Spinal cord (tissue), 10 donors: ENCODE results near the gene RBP3. TPM values are rescaled to one million over a fixed set of nuclear protein-coding genes. Genes with fewer than 3 reads are reported as not detected.

Experiments used
- DNase-seq, 6 donors: peaks; one replicate each; pipeline versions ENCODE4 v3.0.0 to v3.0.0-alpha.2; 2013 to 2015; ENCODE audit warnings: low spot score in 6 of 6, low read depth in 4 of 6
- H3K27ac ChIP-seq: one replicate; pipeline ENCODE4 v1.5.1; 2013; ENCODE audit warnings: low read depth, low read length, control low read depth
- H3K27me3 ChIP-seq: one replicate; pipeline ENCODE4 v1.6.1; 2013; ENCODE audit warnings: low read length; ENCODE audit not compliant: control insufficient read depth, insufficient read depth
- H3K36me3 ChIP-seq: one replicate; pipeline ENCODE4 v1.6.1; 2013; ENCODE audit warnings: low read length; ENCODE audit not compliant: control insufficient read depth, insufficient read depth
- H3K4me1 ChIP-seq: one replicate; pipeline ENCODE4 v1.6.1; 2013; ENCODE audit warnings: low read length; ENCODE audit not compliant: control insufficient read depth, insufficient read depth
- H3K4me3 ChIP-seq: one replicate; pipeline ENCODE4 v1.5.1; 2013; ENCODE audit warnings: low read depth, low read length, control low read depth
- H3K9me3 ChIP-seq: one replicate; pipeline ENCODE4 v1.6.1; 2013; ENCODE audit warnings: low read length; ENCODE audit not compliant: control insufficient read depth, insufficient read depth
- WGBS: methylation state at CpG from one replicate; pipeline ENCODE4 v1.1.5; 2013; ENCODE audit warnings: missing lambda C conversion rate; ENCODE audit not compliant: insufficient coverage; 5-methylcytosine and 5-hydroxymethylcytosine counted together
- polyA plus RNA-seq, 2 donors: library from polyadenylated mRNA; unstranded; fragments of 120-200 nt; gene quantifications; one replicate each; pipeline ENCODE4 v1.2.1, GENCODE V29; 2013; ENCODE audit not compliant: insufficient read length in 2 of 2
- total RNA-seq, 2 donors: library from RNA; depleted of rRNA in 1 of 2; stranded (reverse); fragments of 120-200 nt in 1 of 2; fragments of >200 nt in 1 of 2; gene quantifications; one replicate each; pipeline versions ENCODE4 v1.2.3 to v1.2.4, GENCODE V29; 2013 to 2014
- donor health status: healthy.

Gene RBP3
- total and polyA plus RNA-seq, 4 donors: 0.29 to 0.41 TPM; not detected in 2

- Histone ChIP-seq H3K9me3 (no peaks in the 10 kb centered on the region), H3K27ac (no peak overlapping the region), H3K4me1 (peaks cover 25% of the 10 kb centered on the region), H3K36me3 (peaks cover 9% of the 10 kb centered on the region), H3K4me3 (no peak overlapping the region), H3K27me3 (peaks cover 8% of the 10 kb centered on the region)
- DNase-seq: no peak
- WGBS: 86% methylated on average over 3 of the region's 3 CpGs
These were observed 40.8 kb upstream of the RBP3 start for GRCh38 chr10:47307381-47307780.

- WGBS: 62% methylated on average over 2 of the region's 9 CpGs
- Histone ChIP-seq H3K4me1 (peaks cover 20% of the 10 kb centered on the region), H3K4me3 (no peak overlapping the region), H3K9me3 (no peaks in the 10 kb centered on the region), H3K36me3 (peaks cover 12% of the 10 kb centered on the region), H3K27me3 (peaks cover 3% of the 10 kb centered on the region), H3K27ac (no peak overlapping the region)
- DNase-seq: no peak
These were observed 39.4 kb upstream of the RBP3 start for GRCh38 chr10:47308775-47309174.

DNA sequence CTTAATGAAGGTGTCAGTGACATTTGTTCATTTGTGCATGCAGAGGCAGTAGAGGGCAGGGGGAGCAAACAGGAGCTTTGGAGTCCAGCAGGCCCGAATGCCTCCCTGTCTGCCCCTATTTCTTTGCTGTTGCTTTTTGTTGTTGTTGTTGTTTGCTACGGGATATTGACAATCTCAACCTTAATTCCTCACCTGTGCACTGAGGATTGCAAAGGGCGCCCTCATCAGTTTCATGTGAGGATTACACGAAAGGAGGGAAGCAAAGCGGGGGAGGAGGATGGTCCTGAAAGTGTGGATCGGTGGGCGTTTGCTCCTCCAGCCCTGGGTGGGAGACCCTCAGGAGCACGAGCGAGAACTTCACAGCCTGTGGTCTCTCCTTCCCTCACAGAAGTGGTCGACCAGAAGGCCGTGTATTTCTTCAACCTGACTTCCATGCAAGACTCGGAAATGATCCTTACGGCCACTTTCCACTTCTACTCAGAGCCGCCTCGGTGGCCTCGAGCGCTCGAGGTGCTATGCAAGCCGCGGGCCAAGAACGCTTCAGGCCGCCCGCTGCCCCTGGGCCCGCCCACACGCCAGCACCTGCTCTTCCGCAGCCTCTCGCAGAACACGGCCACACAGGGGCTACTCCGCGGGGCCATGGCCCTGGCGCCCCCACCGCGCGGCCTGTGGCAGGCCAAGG is 38.6 kb upstream of the RBP3 start:
- H3K36me3 ChIP-seq: peaks cover 15% of the 10 kb centered on the region
- H3K4me3 ChIP-seq: no peak overlapping the region
- H3K9me3 ChIP-seq: no peaks in the 10 kb centered on the region
- H3K4me1 ChIP-seq: peaks cover 20% of the 10 kb centered on the region
- WGBS: 94% methylated on average over 31 of the region's 34 CpGs
- no peaks in the 10 kb centered on the region for H3K27me3 ChIP-seq
- H3K27ac ChIP-seq: no peak overlapping the region
- no peak for DNase-seq

DNA sequence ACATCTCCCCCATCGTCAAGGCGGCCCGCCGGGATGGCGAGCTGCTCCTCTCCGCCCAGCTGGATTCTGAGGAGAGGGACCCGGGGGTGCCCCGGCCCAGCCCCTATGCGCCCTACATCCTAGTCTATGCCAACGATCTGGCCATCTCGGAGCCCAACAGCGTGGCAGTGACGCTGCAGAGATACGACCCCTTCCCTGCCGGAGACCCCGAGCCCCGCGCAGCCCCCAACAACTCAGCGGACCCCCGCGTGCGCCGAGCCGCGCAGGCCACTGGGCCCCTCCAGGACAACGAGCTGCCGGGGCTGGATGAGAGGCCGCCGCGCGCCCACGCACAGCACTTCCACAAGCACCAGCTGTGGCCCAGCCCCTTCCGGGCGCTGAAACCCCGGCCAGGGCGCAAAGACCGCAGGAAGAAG is 38.1 kb upstream of the RBP3 start:
- no peak for DNase-seq
- H3K9me3 ChIP-seq: no peaks in the 10 kb centered on the region
- H3K27ac ChIP-seq: no peak overlapping the region
- peaks cover 17% of the 10 kb centered on the region for H3K36me3 ChIP-seq
- WGBS: 96% methylated on average over 35 of the region's 37 CpGs
- no peaks in the 10 kb centered on the region for H3K27me3 ChIP-seq
- H3K4me1 ChIP-seq: peaks cover 20% of the 10 kb centered on the region
- H3K4me3 ChIP-seq: no peak overlapping the region

DNA sequence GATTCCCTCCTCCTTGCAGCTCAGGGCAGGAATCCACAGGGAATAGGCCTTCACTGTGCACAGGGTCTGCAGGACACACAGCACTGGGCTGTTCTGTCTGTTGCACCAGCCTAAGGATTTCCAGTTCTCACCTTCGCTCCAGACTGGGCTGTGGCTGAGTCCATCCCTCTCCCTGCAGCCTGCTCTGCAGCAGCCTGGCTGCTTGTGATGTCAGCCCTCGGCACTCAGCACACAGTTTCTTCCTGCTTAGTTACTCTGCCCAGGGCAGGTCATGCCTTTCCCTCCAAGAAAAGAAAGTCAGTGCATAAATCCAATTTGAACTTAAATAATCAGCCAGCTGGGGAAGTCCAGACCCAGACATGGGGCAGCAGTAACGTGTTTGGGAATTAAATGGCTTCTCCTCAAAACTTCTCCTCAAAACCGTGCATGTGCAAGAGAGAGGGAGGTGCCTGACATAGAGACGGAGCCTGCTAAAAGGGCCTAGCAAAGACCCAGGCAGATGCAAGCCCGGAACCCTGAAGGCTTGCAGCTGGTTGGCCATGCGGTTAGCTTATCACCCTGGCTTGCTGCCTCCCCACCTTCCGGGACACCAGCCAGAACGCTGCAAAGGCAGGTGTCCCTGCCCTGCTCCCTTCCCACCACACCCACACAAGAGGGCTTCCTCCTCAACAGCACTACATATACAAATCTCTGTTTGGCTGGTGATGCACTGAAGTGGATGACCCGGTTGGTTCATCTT is 36.8 kb upstream of the RBP3 start:
- no peak for DNase-seq
- H3K9me3 ChIP-seq: no peaks in the 10 kb centered on the region
- no peak overlapping the region for H3K4me3 ChIP-seq
- H3K4me1 ChIP-seq: peaks cover 19% of the 10 kb centered on the region
- 70% methylated on average over 9 of the region's 10 CpGs for WGBS
- peaks cover 17% of the 10 kb centered on the region for H3K36me3 ChIP-seq
- H3K27me3 ChIP-seq: no peaks in the 10 kb centered on the region
- no peak overlapping the region for H3K27ac ChIP-seq

DNA sequence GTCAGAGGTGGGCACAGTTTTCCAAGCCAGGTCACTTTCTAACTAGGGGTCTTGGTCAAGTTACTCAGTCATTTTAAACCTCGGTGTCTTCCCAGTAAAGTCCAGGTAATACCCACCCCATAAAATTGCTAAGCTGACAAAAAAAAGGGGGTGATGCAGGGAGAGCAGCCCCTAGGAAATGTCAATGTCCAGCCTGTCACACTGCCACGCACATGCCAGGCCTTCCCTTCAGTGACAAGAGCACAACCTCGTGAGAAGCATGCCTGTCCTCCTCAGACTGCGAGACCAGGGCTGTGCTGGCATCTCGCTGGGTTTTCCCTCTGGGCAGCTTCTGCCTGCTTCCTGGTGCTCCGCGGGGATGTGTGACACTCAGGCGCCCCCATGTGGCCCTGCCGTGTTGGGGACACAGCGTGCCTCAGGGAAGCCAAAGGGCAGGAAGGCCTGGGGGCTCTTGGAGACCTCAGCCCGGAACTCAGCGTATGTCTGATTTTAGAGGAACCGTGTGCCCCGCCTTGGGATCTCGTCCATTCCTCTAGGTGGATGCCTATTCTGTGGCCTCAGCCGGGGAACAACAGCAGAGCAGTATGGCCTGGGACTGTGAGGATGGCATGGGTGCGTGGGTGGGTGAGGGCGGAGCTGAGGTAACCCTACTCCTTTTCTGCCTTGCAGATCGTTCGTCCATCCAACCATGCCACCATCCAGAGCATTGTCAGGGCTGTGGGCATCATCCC is 36.1 kb upstream of the RBP3 start:
- Histone ChIP-seq H3K27ac (no peak overlapping the region), H3K9me3 (no peaks in the 10 kb centered on the region), H3K4me3 (no peak overlapping the region), H3K36me3 (peaks cover 17% of the 10 kb centered on the region), H3K27me3 (no peaks in the 10 kb centered on the region), H3K4me1 (peaks cover 19% of the 10 kb centered on the region)
- DNase-seq: peak in 5 of 6 donors; percentile 42 to 88 (median 59)
- WGBS: 18% methylated on average over 15 of the region's 20 CpGs

- H3K4me1 ChIP-seq: peaks cover 19% of the 10 kb centered on the region
- H3K27me3 ChIP-seq: no peaks in the 10 kb centered on the region
- H3K27ac ChIP-seq: no peak overlapping the region
- no peak overlapping the region for H3K4me3 ChIP-seq
- peaks cover 17% of the 10 kb centered on the region for H3K36me3 ChIP-seq
- DNase-seq: no peak
- H3K9me3 ChIP-seq: no peaks in the 10 kb centered on the region
- WGBS: 88% methylated on average over 7 of the region's 7 CpGs
These were observed 35.5 kb upstream of the RBP3 start for GRCh38 chr10:47312663-47312995.

DNA sequence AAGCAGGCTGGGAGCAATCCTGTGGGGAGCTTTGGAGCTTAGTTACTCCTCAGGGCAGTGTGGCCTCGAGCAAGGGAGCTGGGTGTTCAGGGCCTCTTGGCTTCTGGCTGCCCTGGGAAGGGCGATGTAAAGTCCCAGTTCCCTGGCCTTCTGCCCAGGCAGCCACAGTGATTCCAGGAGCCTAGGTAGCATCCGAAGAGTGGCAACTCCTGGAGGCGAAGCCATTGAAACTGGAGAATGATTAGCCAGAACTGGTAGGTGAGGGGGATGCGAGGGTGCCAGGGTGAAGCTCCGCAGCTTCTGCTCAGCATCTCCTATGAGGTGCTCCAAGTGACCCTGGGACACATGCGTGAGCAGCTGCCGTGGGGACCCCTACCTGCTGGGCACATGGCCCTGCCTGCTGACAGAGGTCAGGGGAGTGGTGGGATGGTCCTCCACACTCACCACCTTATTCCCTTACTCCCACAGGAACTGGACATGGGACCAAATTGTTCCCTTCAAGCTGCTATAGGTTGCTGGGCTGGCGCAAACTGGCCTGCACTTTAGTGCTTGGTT is 33.7 kb upstream of the RBP3 start:
- no peak overlapping the region for H3K4me3 ChIP-seq
- no peak for DNase-seq
- H3K27me3 ChIP-seq: no peaks in the 10 kb centered on the region
- WGBS: 81% methylated on average over 7 of the region's 9 CpGs
- H3K9me3 ChIP-seq: no peaks in the 10 kb centered on the region
- H3K36me3 ChIP-seq: peaks cover 17% of the 10 kb centered on the region
- H3K27ac ChIP-seq: no peak overlapping the region
- H3K4me1 ChIP-seq: peaks cover 13% of the 10 kb centered on the region

DNA sequence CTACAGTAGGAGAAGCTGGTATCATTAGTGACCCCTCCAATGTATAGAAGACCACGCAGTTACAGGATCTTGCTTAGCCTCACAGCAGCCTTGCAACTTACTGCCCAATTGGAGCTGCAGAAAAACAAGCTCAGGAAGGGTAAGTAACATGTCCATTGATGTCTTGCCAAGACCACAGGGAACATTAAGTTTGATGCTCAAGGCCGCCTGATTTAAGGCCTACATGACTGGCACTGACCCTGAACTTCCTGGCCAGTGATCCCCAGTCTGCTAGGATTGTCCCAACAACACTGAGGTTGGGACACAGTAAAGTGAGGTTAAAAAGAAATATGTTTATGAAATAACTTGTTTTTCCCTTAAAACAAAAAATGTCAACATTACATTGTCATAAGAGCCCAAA is 32.7 kb upstream of the RBP3 start:
- no peak for DNase-seq
- H3K9me3 ChIP-seq: no peaks in the 10 kb centered on the region
- peaks cover 13% of the 10 kb centered on the region for H3K4me1 ChIP-seq
- H3K27me3 ChIP-seq: no peaks in the 10 kb centered on the region
- H3K27ac ChIP-seq: no peak overlapping the region
- peaks cover 8% of the 10 kb centered on the region for H3K36me3 ChIP-seq
- no peak overlapping the region for H3K4me3 ChIP-seq
- WGBS: 73% methylated on average over 1 of the region's 2 CpGs
